Stimulated activated CD4-positive, alpha-beta T cell treated with anti-CD3 and anti-CD28 coated beads, TNF-alpha, amount 100 ng/mL, for 1 hour (primary cell): ENCODE results near the gene IL17REL.

Experiments used
- DNase-seq, 3 donors: peaks; one replicate each; pipeline ENCODE4 v3.0.0-alpha.2; 2020; ENCODE audit warnings: low read depth in 3 of 3, low spot score in 1 of 3

The IL17REL gene

GRCh38 chr22:50046481-50047245 is 34.1 kb upstream of the IL17REL start:
- DNase-seq, result no peak

- DNase-seq, result no peak
Observed at GRCh38 chr22:50046019-50046415, 33.5 kb upstream of the IL17REL start.

GRCh38 chr22:50045211-50046018 is 32.9 kb upstream of the IL17REL start:
- no peak for DNase-seq

- no peak for DNase-seq
Observed at GRCh38 chr22:50044485-50045118, 32.0 kb upstream of the IL17REL start.

GRCh38 chr22:50041361-50042065 is 28.9 kb upstream of the IL17REL start:
- no peak for DNase-seq

- DNase-seq, result no peak
Observed at GRCh38 chr22:50040717-50041116, 28.2 kb upstream of the IL17REL start.

GRCh38 chr22:50039669-50040443 is 27.3 kb upstream of the IL17REL start:
- no peak for DNase-seq

GRCh38 chr22:50035976-50036724 is 23.6 kb upstream of the IL17REL start:
- no peak for DNase-seq

- DNase-seq, result no peak
Observed at GRCh38 chr22:50035131-50035881, 22.7 kb upstream of the IL17REL start.

GRCh38 chr22:50034126-50035081 is 21.8 kb upstream of the IL17REL start:
- DNase-seq, result no peak

GRCh38 chr22:50032941-50033601 is 20.5 kb upstream of the IL17REL start:
- DNase-seq, result no peak

- no peak for DNase-seq
Observed at GRCh38 chr22:50032109-50032871, 19.7 kb upstream of the IL17REL start.

GRCh38 chr22:50031189-50032091 is 18.9 kb upstream of the IL17REL start:
- DNase-seq, result no peak

- peak; percentile 52 to 77 (median 72) for DNase-seq
Observed at GRCh38 chr22:50030297-50031188, 18.0 kb upstream of the IL17REL start.
